Keratinocyte (primary cell): ENCODE measurements around the gene DECR2. TPM values are rescaled to one million over a fixed set of nuclear protein-coding genes. Genes with fewer than 3 reads are reported as not detected.

Experiments used
- DNase-seq: peaks from one replicate; pipeline ENCODE4 v3.0.0-alpha.2; 2011; ENCODE audit warnings: low read depth, missing footprints, low spot score
- FAIRE-seq: peaks from 2 replicates; lab custom pipeline; 2011; peaks lifted over from hg19 to GRCh38; lab: Jason Lieb, UNC
- H2AFZ ChIP-seq: 2 replicates; pipeline ENCODE4 v1.6.0; 2012; ENCODE audit warnings: low read length, control low read depth, inconsistent platforms; ENCODE audit not compliant: control insufficient read depth
- H3K27ac ChIP-seq: 2 replicates; pipeline ENCODE4 v1.5.1; 2011; ENCODE audit warnings: low read length; ENCODE audit not compliant: control insufficient read depth, insufficient read depth
- H3K27me3 ChIP-seq: 3 replicates; pipeline ENCODE4 v1.6.0; 2011; ENCODE audit warnings: low read length; ENCODE audit not compliant: control insufficient read depth, insufficient read depth; ENCODE audit errors: extremely low read depth
- H3K36me3 ChIP-seq, 2 experiments: 2 replicates in 1 of 2; 3 replicates in 1 of 2; pipeline ENCODE4 v1.5.1; 2011; ENCODE audit warnings: low read length in 2 of 2, mild to moderate bottlenecking in 1 of 2; ENCODE audit not compliant: control insufficient read depth in 2 of 2, insufficient read depth in 2 of 2; ENCODE audit errors: extremely low read depth in 1 of 2
- H3K4me1 ChIP-seq: 3 replicates; pipeline ENCODE4 v1.5.1; 2011; ENCODE audit warnings: low read length; ENCODE audit not compliant: control insufficient read depth, insufficient read depth; ENCODE audit errors: extremely low read depth
- H3K4me2 ChIP-seq: 3 replicates; pipeline ENCODE4 v1.6.0; 2011; ENCODE audit warnings: low read depth, low read length; ENCODE audit not compliant: control insufficient read depth, insufficient read depth; ENCODE audit errors: extremely low read depth
- H3K4me3 ChIP-seq, 3 experiments: fragments of 200-600 bp in 1 of 3; sonication (generic) in 1 of 3; 2 replicates in 2 of 3; 3 replicates in 1 of 3; pipeline ENCODE4 v1.5.1; 2011 to 2016; ENCODE audit warnings: low read length in 3 of 3, mild to moderate bottlenecking in 3 of 3, control low read depth in 2 of 3, inconsistent platforms in 1 of 3, low read depth in 1 of 3, mixed read lengths in 1 of 3, mixed run types in 1 of 3, moderate library complexity in 1 of 3; ENCODE audit not compliant: control insufficient read depth in 2 of 3, insufficient read depth in 2 of 3; ENCODE audit errors: extremely low read depth in 1 of 3
- H3K79me2 ChIP-seq: 2 replicates; pipeline ENCODE4 v1.6.0; 2012; ENCODE audit warnings: low read length; ENCODE audit not compliant: control insufficient read depth, insufficient read depth
- H3K9ac ChIP-seq: 3 replicates; pipeline ENCODE4 v1.6.0; 2011; ENCODE audit warnings: low read length; ENCODE audit not compliant: control insufficient read depth, insufficient read depth; ENCODE audit errors: extremely low read depth
- H3K9me1 ChIP-seq: 3 replicates; pipeline ENCODE4 v1.6.0; 2011; ENCODE audit warnings: low read length; ENCODE audit not compliant: control insufficient read depth, insufficient read depth; ENCODE audit errors: extremely low read depth
- H3K9me3 ChIP-seq: 2 replicates; pipeline ENCODE4 v1.5.1; 2012; ENCODE audit warnings: low read depth, low read length; ENCODE audit not compliant: control insufficient read depth
- H4K20me1 ChIP-seq: 3 replicates; pipeline ENCODE4 v1.6.0; 2011; ENCODE audit warnings: low read length; ENCODE audit not compliant: control insufficient read depth, insufficient read depth; ENCODE audit errors: extremely low read depth
- CTCF ChIP-seq, 3 experiments: IDR thresholded peaks in 1 of 3; conservative IDR thresholded peaks in 1 of 3; optimal IDR thresholded peaks in 1 of 3; 2 replicates in 2 of 3; 3 replicates in 1 of 3; pipeline versions ENCODE3 to v1.5.1; 2011; ENCODE audit warnings: low read length in 3 of 3, mild to moderate bottlenecking in 3 of 3, moderate library complexity in 2 of 3, control low read depth in 1 of 3, inconsistent platforms in 1 of 3; ENCODE audit not compliant: insufficient read depth in 2 of 3; ENCODE audit errors: extremely low read depth in 1 of 3
- EZH2 ChIP-seq: IDR thresholded peaks from one replicate; pipeline ENCODE4 v1.6.1; 2012; ENCODE audit warnings: inconsistent platforms, mild to moderate bottlenecking, low read length, moderate library complexity
- dilution Hi-C: fragments of 300-500 bp; cut with MboI; formaldehyde crosslinking; loops from one replicate; pipeline ENCODE4 v1.7.0; 2020; ENCODE audit warnings: low sequenced_read_pairs; ENCODE audit not compliant: extremely low pct_ligation_motif_present
- polyA plus RNA-seq, 5 experiments: library from polyadenylated mRNA; depleted of rRNA in 3 of 5; stranded (reverse) in 3 of 5; stranded (forward) in 1 of 5; unstranded in 1 of 5; fragments of >200 nt; gene quantifications; 1 replicate in 1 of 5; 2 replicates in 3 of 5; 3 replicates in 1 of 5; pipeline versions ENCODE4 v1.2.1 to v1.2.3, GENCODE V29; 2011 to 2012; ENCODE audit warnings: missing spikeins in 2 of 5, low read depth in 1 of 5, low replicate concordance in 1 of 5

DECR2 gene
- polyA plus RNA-seq, 1 donor (not counting 4 experiments of a cell fraction or from before 2014, with no cell fraction given): 14.2 TPM

GRCh38 chr16:375927-376816, 25.5 kb upstream of the DECR2 start:
- no peak overlapping the region for H3K4me3 ChIP-seq

GRCh38 chr16:376817-377418, 24.8 kb upstream of the DECR2 start:
- Histone ChIP-seq H3K27ac (no peak overlapping the region), H3K9ac (no peak overlapping the region), H3K4me1 (peaks cover 3% of the 10 kb centered on the region), H3K4me2 (no peak overlapping the region), H3K36me3 (peaks cover 0 to 15% of the 10 kb centered on the region in 2 experiments), H3K79me2 (peaks cover 9% of the 10 kb centered on the region), H3K4me3 (no peak overlapping the region), H2AFZ (no peak overlapping the region), H4K20me1 (no peaks in the 10 kb centered on the region), H3K9me1 (no peaks in the 10 kb centered on the region), H3K27me3 (no peaks in the 10 kb centered on the region), H3K9me3 (no peaks in the 10 kb centered on the region)
- dilution Hi-C loops: no loop called here
- no peak for TF ChIP-seq EZH2
- no peak for FAIRE-seq
- no peak for DNase-seq

More at GRCh38 chr16:375927-376816, 25.5 kb upstream of the DECR2 start:
- H3K36me3 ChIP-seq: peaks cover 0 to 18% of the 10 kb centered on the region in 2 experiments
- no peak for TF ChIP-seq EZH2
- TF ChIP-seq CTCF (optimal IDR thresholded peaks at IDR 0.05 in 1 of 3, IDR thresholded peaks at IDR 0.05 in 1 of 3, conservative IDR thresholded peaks at IDR 0.05 in 1 of 3; ENCODE audit: extremely low read depth in 1 of 3, insufficient read depth in 2 of 3, low read length in 3 of 3): no peak
- no peak overlapping the region for H3K27ac ChIP-seq
- peaks cover 3% of the 10 kb centered on the region for H3K4me1 ChIP-seq
- no peak overlapping the region for H3K9ac ChIP-seq
- peaks cover 9% of the 10 kb centered on the region for H3K79me2 ChIP-seq
- H4K20me1 ChIP-seq: no peaks in the 10 kb centered on the region
- no peak overlapping the region for H3K4me2 ChIP-seq
- FAIRE-seq (no peak), DNase-seq (no peak)
- dilution Hi-C loops: no loop called here
- no peaks in the 10 kb centered on the region for H3K9me3 ChIP-seq
- no peak overlapping the region for H2AFZ ChIP-seq
- H3K27me3 ChIP-seq: no peaks in the 10 kb centered on the region
- no peaks in the 10 kb centered on the region for H3K9me1 ChIP-seq
